Measurements from ENCODE around the gene MYL7. TPM values are rescaled to one million over a fixed set of nuclear protein-coding genes. Genes with fewer than 3 reads are reported as not detected.

MYL7 gene
- total RNA-seq, 1 donor from 2014 or later, result 0.82 TPM

Other genes with a start within 250 kb of the MYL7 start
- 13.0 TPM for gene URGCP, start 234.7 kb downstream of the MYL7 start, total RNA-seq (ENCODE audit: unreplicated experiment)
- gene UBE2D4, start 214.9 kb downstream of the MYL7 start, total RNA-seq (ENCODE audit: unreplicated experiment), result 9.3 TPM
- gene SPDYE1, start 143.4 kb downstream of the MYL7 start, total RNA-seq (ENCODE audit: unreplicated experiment), result not detected
- gene DBNL, start 96.6 kb downstream of the MYL7 start, total RNA-seq (ENCODE audit: unreplicated experiment), result 47.5 TPM
- not detected for gene PGAM2, start 75.8 kb downstream of the MYL7 start, total RNA-seq (ENCODE audit: unreplicated experiment)
- 16.9 TPM for gene POLM, start 58.8 kb downstream of the MYL7 start, total RNA-seq (ENCODE audit: unreplicated experiment)
- 22.2 TPM for gene AEBP1, start 37.0 kb downstream of the MYL7 start, total RNA-seq (ENCODE audit: unreplicated experiment)
- gene POLD2, start 17.8 kb downstream of the MYL7 start, total RNA-seq (ENCODE audit: unreplicated experiment), result 39.9 TPM
- not detected for gene GCK, start 48.1 kb upstream of the MYL7 start, total RNA-seq (ENCODE audit: unreplicated experiment)
- 98.4 TPM for gene YKT6, start 59.6 kb upstream of the MYL7 start, total RNA-seq (ENCODE audit: unreplicated experiment)
- gene CAMK2B, start 184.3 kb upstream of the MYL7 start, total RNA-seq (ENCODE audit: unreplicated experiment), result 0.23 TPM